B cell (primary cell): ENCODE results near the gene WTAP. TPM values are rescaled to one million over a fixed set of nuclear protein-coding genes. Genes with fewer than 3 reads are reported as not detected.
A peak's percentile ranks its signal among the peaks of the same experiment; 100 is the strongest.

ENCODE experiments used
- ATAC-seq: fragments of 200-7000 bp; cut with Tn5 transposase; one replicate; pipeline ENCODE4 v1.10.0; 2021; ENCODE audit warnings: low read depth, mild to moderate bottlenecking, moderate number of reproducible peaks, moderate library complexity
- CTCF ChIA-PET: fragments of 350-600 bp; sonication (Branson Sonifier 250); formaldehyde crosslinking; loops from one replicate; lab custom pipeline; 2021; ENCODE audit warnings: antibody characterized with exemption, inconsistent platforms; lab: Charles Lee
- POLR2A ChIA-PET: fragments of 350-600 bp; sonication (Branson Sonifier 250); formaldehyde crosslinking; loops from one replicate; lab custom pipeline; 2021; ENCODE audit warnings: antibody characterized with exemption; lab: Charles Lee
- DNase-seq: peaks from one replicate; pipeline ENCODE4 v3.0.0; 2013
- H2AFZ ChIP-seq: 2 replicates; pipeline ENCODE4 v1.6.1; 2012; ENCODE audit warnings: mild to moderate bottlenecking, low read depth, low read length; ENCODE audit not compliant: insufficient read depth, poor library complexity, severe bottlenecking
- H3K27ac ChIP-seq, 2 donors: 1 replicate in 1 of 2; 2 replicates in 1 of 2; pipeline ENCODE4 v1.5.1; 2012 to 2013; ENCODE audit warnings: low read length in 2 of 2, mild to moderate bottlenecking in 2 of 2, moderate library complexity in 1 of 2
- H3K27me3 ChIP-seq, 4 experiments: fragments of 200-600 bp in 1 of 4; sonication (generic) in 1 of 4; replicated peaks in 1 of 4; 1 replicate in 2 of 4; 2 replicates in 2 of 4; pipeline versions ENCODE4 v1.6.1 to v1.7.0; 2013 to 2016; ENCODE audit warnings: low read length in 3 of 4, mild to moderate bottlenecking in 2 of 4, mixed read lengths in 1 of 4, moderate library complexity in 1 of 4; ENCODE audit not compliant: insufficient read depth in 4 of 4, control insufficient read depth in 3 of 4; ENCODE audit errors: control extremely low read depth in 1 of 4
- H3K36me3 ChIP-seq, 2 experiments: replicated peaks in 1 of 2; 1 replicate in 1 of 2; 2 replicates in 1 of 2; pipeline versions ENCODE4 v1.6.1 to v1.7.1; 2013; ENCODE audit warnings: low read length in 1 of 2; ENCODE audit not compliant: insufficient read depth in 2 of 2, control insufficient read depth in 1 of 2; ENCODE audit errors: control extremely low read depth in 1 of 2, extremely low read depth in 1 of 2
- H3K4me1 ChIP-seq, 2 donors: fragments of 200-600 bp in 1 of 2; sonication (generic) in 1 of 2; 1 replicate in 1 of 2; 2 replicates in 1 of 2; pipeline versions ENCODE4 v1.5.1 to v1.6.1; 2013 to 2017; ENCODE audit warnings: low read length in 2 of 2; ENCODE audit not compliant: control insufficient read depth in 2 of 2, insufficient read depth in 2 of 2
- H3K4me2 ChIP-seq: replicated peaks from 2 replicates; pipeline ENCODE3; 2012; ENCODE audit warnings: mild to moderate bottlenecking, low read depth, low read length; ENCODE audit not compliant: poor library complexity, severe bottlenecking
- H3K4me3 ChIP-seq, 5 experiments: fragments of 200-600 bp in 1 of 5; sonication (generic) in 1 of 5; 1 replicate in 3 of 5; 2 replicates in 2 of 5; pipeline versions ENCODE4 v1.5.1 to v1.7.0; 2011 to 2016; ENCODE audit warnings: low read length in 4 of 5, mild to moderate bottlenecking in 4 of 5, low read depth in 2 of 5, control low read depth in 1 of 5, moderate library complexity in 1 of 5; ENCODE audit not compliant: insufficient read depth in 1 of 5; ENCODE audit errors: control extremely low read depth in 1 of 5, extremely low read depth in 1 of 5
- H3K79me2 ChIP-seq: fragments of 200-600 bp; sonication (generic); one replicate; pipeline ENCODE4 v1.6.0; 2016; ENCODE audit warnings: low read length; ENCODE audit not compliant: control insufficient read depth, insufficient read depth
- H3K9ac ChIP-seq: fragments of 200-600 bp; sonication (generic); 2 replicates; pipeline ENCODE4 v1.6.1; 2017; ENCODE audit warnings: mild to moderate bottlenecking, low read length, moderate library complexity
- H3K9me3 ChIP-seq, 3 donors: one replicate each; pipeline versions ENCODE4 v1.6.1 to v1.7.1; 2013; ENCODE audit warnings: low read length in 2 of 3; ENCODE audit not compliant: control insufficient read depth in 2 of 3, insufficient read depth in 1 of 3; ENCODE audit errors: control extremely low read depth in 1 of 3
- H4K20me1 ChIP-seq: 2 replicates; pipeline ENCODE4 v1.6.0; 2012; ENCODE audit warnings: mild to moderate bottlenecking, low read length; ENCODE audit not compliant: insufficient read depth, control insufficient read depth, poor library complexity, severe bottlenecking
- H3K27ac Mint-ChIP-seq: one replicate; pipeline ENCODE4 v1.8.0; 2021; ENCODE audit warnings: mixed read lengths
- H3K27me3 Mint-ChIP-seq: one replicate; pipeline ENCODE4 v1.8.0; 2021; ENCODE audit warnings: mixed read lengths
- H3K4me1 Mint-ChIP-seq: one replicate; pipeline ENCODE4 v1.8.0; 2021; ENCODE audit warnings: mixed read lengths
- H3K4me3 Mint-ChIP-seq: one replicate; pipeline ENCODE4 v1.8.0; 2021; ENCODE audit warnings: mixed read lengths
- H3K9me3 Mint-ChIP-seq: one replicate; pipeline ENCODE4 v1.8.0; 2022; ENCODE audit warnings: mixed read lengths; ENCODE audit not compliant: insufficient read depth
- CTCF ChIP-seq: fragments of 200-600 bp; IDR thresholded peaks from one replicate; pipeline ENCODE4 v1.8.0; 2022; ENCODE audit warnings: antibody characterized with exemption, mild to moderate bottlenecking
- EZH2 ChIP-seq: IDR thresholded peaks from 2 replicates; pipeline ENCODE4 v1.6.1; 2012; ENCODE audit warnings: borderline replicate concordance, low read depth, mild to moderate bottlenecking, moderate library complexity, low read length; ENCODE audit not compliant: insufficient read depth, poor library complexity, severe bottlenecking
- WGBS: methylation state at CpG from one replicate; pipeline ENCODE4 v1.1.5; 2013; ENCODE audit warnings: missing lambda C conversion rate; ENCODE audit not compliant: insufficient coverage; 5-methylcytosine and 5-hydroxymethylcytosine counted together
- intact Hi-C: fragments of 100-400 bp; cut with micrococcal nuclease; formaldehyde crosslinking; loops from one replicate; pipeline ENCODE4 v1.10.0; 2022
- polyA plus RNA-seq: library from polyadenylated mRNA; depleted of rRNA; stranded (reverse); fragments of >200 nt; gene quantifications from 2 replicates; pipeline ENCODE4 v1.2.3, GENCODE V29; 2012
- total RNA-seq, 2 donors: library from RNA; stranded (reverse); fragments of 120-200 nt in 1 of 2; gene quantifications; 1 replicate in 1 of 2; 2 replicates in 1 of 2; pipeline versions ENCODE4 v1.2.3 to v1.2.4, GENCODE V29; 2013 to 2022

Gene WTAP
- total and polyA plus RNA-seq, 2 donors (not counting 1 experiment from before 2014, with no cell fraction given): 34.2 to 165 TPM

- intact Hi-C loops: loop anchor here (1.0 to 2.0 kb wide), 4 partner anchors 34 to 241 kb away; partner anchors contain the start of genes ACAT2, IGF2R, SOD2 and TCP1
- ATAC-seq: peak; percentile 29
- TF ChIP-seq CTCF (no peak), EZH2 (no peak)
- Histone ChIP-seq H3K27ac (peak overlapping the region; percentile 94 to 97), H3K36me3 (peaks cover 6 to 13% of the 10 kb centered on the region in 2 experiments), H3K9ac (peak overlapping the region; percentile 85), H3K4me2 (peak overlapping the region; percentile 78), H2AFZ (peak overlapping the region; percentile 86), H3K27me3 (no peaks in the 10 kb centered on the region), H3K4me1 (peaks cover 42 to 48% of the 10 kb centered on the region in 2 donors), H4K20me1 (peaks cover 35% of the 10 kb centered on the region), H3K79me2 (peaks cover 84% of the 10 kb centered on the region), H3K4me3 (peak overlapping the region; percentile 79 to 91 (median 86)), H3K9me3 (no peaks in the 10 kb centered on the region)
- POLR2A ChIA-PET: interaction anchor here (2.5 to 4.7 kb wide), 2 partner anchors 33 to 62 kb away, joined by 28 to 58 read pairs; partner anchors contain the start of genes MRPL18, SOD2 and TCP1
- Mint-ChIP-seq H3K4me3 (peak overlapping the region; percentile 93), H3K4me1 (peaks cover 51% of the 10 kb centered on the region), H3K27me3 (no peaks in the 10 kb centered on the region), H3K27ac (peak overlapping the region; percentile 92), H3K9me3 (no peaks in the 10 kb centered on the region)
- CTCF ChIA-PET: interaction anchor here (1.2 to 4.7 kb wide), 4 partner anchors 10 to 62 kb away, joined by 4 to 32 read pairs (median 6); partner anchors contain the start of genes MRPL18 and SOD2
- under 1% methylated on average over 36 of the region's 44 CpGs for whole genome bisulfite sequencing
- DNase-seq: no peak
Observed at GRCh38 chr6:159727717-159728445, 575 bp downstream of the WTAP start.
